C4-2B (cell line): ENCODE measurements around the gene FAM180B.

Experiments
- H3K27ac ChIP-seq: fragments of 450-650 bp; 2 replicates; pipeline ENCODE4 v1.5.1; 2017
- ZFX ChIP-seq: fragments of 450-650 bp; IDR thresholded peaks from 2 replicates; pipeline ENCODE4 v1.6.1; 2017
- TF ChIP-seq, protein P1 (sequence below): fragments of 450-650 bp; conservative IDR thresholded peaks from 2 replicates; pipeline ENCODE4 v1.5.1; 2017; ENCODE audit warnings: mild to moderate bottlenecking

The FAM180B gene

GRCh38 chr11:47593492-47593933 is 7.0 kb downstream of the FAM180B start:
- no peak overlapping the region for H3K27ac ChIP-seq
- no peak for TF ChIP-seq ZFX
- TF ChIP-seq, protein P1, sequence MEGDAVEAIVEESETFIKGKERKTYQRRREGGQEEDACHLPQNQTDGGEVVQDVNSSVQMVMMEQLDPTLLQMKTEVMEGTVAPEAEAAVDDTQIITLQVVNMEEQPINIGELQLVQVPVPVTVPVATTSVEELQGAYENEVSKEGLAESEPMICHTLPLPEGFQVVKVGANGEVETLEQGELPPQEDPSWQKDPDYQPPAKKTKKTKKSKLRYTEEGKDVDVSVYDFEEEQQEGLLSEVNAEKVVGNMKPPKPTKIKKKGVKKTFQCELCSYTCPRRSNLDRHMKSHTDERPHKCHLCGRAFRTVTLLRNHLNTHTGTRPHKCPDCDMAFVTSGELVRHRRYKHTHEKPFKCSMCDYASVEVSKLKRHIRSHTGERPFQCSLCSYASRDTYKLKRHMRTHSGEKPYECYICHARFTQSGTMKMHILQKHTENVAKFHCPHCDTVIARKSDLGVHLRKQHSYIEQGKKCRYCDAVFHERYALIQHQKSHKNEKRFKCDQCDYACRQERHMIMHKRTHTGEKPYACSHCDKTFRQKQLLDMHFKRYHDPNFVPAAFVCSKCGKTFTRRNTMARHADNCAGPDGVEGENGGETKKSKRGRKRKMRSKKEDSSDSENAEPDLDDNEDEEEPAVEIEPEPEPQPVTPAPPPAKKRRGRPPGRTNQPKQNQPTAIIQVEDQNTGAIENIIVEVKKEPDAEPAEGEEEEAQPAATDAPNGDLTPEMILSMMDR, result no peak

GRCh38 chr11:47593934-47594855 is 7.7 kb downstream of the FAM180B start, which contains the start of gene C1QTNF4:
TSS of gene C1QTNF4 (minus strand) at chr11:47594411. CDS start at chr11:47590810, 3,601 bp downstream.
- TF ChIP-seq, protein P1, result no peak
- TF ChIP-seq ZFX, result no peak
- H3K27ac ChIP-seq, result no peak within 1 kb of the TSS

GRCh38 chr11:47595029-47595428 is 8.6 kb downstream of the FAM180B start:
- TF ChIP-seq, protein P1, result no peak
- TF ChIP-seq ZFX, result no peak
- H3K27ac ChIP-seq, result no peak overlapping the region

DNA sequence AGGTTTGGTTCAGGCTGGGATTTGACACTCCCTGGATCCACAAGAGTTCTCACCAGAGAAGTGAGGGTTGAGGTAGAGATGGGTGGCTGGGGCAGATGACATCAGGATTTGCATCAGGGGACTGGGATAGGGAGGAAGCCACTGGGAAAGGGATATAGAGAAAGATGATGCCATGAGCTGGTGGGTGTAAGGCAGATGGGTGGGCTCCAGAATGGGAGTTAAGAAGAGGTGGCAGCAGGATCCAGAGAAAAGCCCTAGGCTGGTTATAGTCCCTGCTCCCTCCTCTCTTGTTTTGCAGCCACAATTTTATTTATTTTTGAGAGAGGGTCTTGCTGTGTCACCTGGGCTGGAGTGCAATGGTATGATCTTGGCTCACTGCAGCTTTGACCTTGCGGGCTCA is 9.5 kb downstream of the FAM180B start:
- TF ChIP-seq ZFX, result no peak
- TF ChIP-seq, protein P1, result no peak
- H3K27ac ChIP-seq, result no peak overlapping the region

- H3K27ac ChIP-seq, result no peak overlapping the region
- no peak for TF ChIP-seq ZFX
- TF ChIP-seq, protein P1, result no peak
Observed at GRCh38 chr11:47599902-47600301, 13.4 kb downstream of the FAM180B start.

- no peak for TF ChIP-seq ZFX
- TF ChIP-seq, protein P1, result no peak
Observed at GRCh38 chr11:47603295-47603694, 16.8 kb downstream of the FAM180B start.

GRCh38 chr11:47605921-47606320 is 19.4 kb downstream of the FAM180B start:
- TF ChIP-seq, protein P1, result no peak
- TF ChIP-seq ZFX, result no peak
- H3K27ac ChIP-seq, result no peak overlapping the region

More at GRCh38 chr11:47603295-47603694, 16.8 kb downstream of the FAM180B start:
- H3K27ac ChIP-seq, result no peak overlapping the region
